Measurements from ENCODE around the gene DUS3L.

The DUS3L gene

DNA sequence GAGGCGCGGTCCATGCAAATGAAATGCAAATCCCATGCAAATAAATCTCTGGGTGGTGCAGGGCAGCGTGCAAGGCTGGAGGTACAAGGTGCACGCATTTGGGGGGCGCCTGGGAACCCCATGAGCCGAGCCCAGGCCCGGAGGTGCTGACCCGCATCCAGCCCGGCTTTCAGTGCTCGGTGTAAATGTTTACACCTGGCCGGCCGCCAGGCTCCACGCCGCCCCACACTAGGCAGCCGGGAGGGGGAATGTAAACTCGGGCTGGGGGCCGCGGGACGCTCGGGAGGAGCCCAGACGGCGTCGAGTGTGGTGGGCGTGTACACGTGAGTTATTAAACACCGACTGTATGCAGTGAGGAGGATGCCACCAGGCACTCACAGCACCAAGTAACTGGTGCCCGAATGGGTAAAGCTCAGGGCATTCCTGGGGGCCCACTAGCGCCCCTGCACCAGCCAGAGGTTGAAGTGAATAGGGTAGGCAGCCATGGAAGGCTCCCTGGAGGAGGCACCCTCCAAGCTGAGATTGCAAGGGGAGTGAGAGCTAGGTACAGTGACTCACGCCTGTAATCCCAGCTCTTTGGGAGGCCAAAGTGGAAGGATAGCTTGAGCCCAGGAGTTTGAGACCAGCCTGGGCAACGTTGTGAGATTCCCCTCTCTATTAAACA, 31.4 kb upstream of the DUS3L start:
- no peak for DNase-seq (ENCODE audit: low read depth in 1 of 2, low spot score in 1 of 2)

DNA sequence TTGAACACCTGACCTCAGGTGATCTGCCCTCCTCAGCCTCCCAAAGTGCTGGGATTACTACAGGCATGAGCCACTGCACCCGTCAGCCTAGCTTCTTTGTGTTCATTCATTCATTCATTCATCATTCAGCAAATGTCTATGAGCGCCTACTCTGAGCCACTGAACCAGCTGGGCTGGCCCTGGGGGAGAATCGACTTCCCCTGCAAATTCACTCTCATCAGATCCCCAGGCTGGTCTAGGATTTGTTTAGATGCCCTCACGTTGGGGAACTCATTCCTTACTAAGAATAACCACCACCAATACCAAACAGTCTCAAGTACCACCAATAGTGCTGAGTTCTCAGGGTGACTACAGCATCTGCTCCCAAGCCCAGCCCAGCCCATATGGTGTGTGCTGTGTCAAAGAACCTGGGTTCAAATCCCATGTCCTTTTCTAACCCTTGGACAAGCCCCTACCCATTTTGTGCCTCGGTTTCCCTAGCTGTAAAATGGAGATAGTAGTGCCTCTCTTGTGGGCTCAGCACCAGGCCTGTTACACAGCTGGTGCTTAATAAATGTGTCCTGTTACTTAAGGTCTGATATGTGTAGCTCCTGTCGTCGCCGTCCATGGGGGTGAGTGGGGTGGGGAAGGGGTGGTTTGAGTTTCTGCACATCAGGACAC, 30.7 kb upstream of the DUS3L start:
- DNase-seq (ENCODE audit: low read depth in 1 of 2, low spot score in 1 of 2): no peak

DNA sequence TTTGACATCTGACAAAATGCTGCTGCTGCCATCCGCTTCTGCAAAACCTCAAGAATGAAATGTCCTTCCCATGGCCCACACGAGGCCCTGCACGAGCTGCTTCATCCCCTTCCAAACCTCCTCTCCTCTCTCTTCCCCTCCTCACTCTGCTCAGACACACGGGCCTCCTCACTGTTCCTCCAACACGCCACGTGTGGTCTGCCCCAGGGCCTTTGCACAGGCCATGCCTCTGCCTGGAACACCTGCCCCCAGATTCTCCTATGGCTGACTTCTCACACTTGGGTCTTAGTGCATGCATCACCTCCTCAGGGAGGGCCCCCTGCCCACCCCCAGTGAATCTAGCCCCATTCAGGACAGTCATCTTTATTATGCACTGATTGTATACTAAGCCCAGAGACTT, 29.8 kb upstream of the DUS3L start:
- DNase-seq (ENCODE audit: low read depth in 1 of 2, low spot score in 1 of 2): no peak

DNA sequence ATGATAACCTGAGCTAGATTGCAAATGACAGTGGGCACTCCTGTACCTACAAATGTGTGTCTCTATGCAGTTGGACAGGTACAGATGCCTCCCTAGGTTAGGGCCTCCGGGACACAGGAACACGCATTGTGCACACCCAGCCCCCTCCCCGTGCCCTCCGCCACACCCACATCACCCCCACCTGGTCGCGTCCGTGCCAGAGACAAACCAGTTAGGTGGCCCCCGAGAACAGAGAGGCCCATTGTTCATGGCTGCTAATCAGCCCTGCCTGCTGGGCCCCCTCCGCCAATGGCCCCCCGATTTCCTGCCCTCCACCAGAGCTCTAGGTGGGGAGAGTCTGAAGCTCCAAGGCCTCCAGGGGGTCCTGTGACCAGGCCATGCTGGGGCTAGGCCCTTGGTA, 27.6 kb upstream of the DUS3L start:
- DNase-seq (ENCODE audit: low read depth in 1 of 2, low spot score in 1 of 2): no peak

DNA sequence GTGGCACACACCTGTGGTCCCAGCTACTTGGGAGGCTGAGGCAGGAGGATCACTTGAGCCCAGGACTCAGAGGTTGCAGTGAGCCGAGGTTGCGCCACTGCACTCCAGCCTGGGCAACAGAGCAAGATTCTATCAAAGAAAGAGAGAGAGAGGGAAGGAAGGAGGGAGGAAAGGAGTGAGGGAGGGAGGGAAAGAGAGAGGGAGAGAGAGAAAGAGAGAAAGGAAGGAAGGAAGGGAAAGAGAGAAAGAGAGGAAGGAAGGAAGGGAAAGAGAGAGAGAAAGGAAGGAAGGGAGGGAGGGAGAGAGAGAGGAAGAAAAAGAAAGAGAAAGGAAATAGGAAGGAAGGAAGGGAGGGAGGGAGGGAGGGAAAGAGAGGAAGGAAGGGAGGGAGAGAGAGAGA, 26.3 kb upstream of the DUS3L start:
- no peak for DNase-seq (ENCODE audit: low read depth in 1 of 2, low spot score in 1 of 2)

DNA sequence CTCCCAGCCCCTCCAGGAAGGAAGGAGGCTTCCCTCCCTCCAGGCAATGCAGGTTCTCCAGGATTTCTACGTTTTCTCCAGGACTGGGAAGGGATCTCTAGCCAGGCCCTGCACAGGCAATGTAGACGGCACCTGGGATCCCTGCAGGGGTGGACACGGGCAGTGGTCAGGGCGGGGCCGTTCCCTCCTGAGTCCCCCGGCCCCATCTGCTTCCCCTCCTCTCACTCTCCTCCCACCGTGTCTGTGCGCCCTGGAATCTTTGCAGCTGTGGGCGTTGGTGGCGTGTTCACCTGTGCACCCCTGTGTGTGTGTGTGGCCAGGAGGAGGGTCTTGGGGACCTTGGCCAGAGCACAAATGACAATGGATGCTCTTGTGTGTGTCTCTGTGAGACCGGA, 23.9 kb upstream of the DUS3L start:
- DNase-seq (ENCODE audit: low read depth in 1 of 2, low spot score in 1 of 2): no peak

DNA sequence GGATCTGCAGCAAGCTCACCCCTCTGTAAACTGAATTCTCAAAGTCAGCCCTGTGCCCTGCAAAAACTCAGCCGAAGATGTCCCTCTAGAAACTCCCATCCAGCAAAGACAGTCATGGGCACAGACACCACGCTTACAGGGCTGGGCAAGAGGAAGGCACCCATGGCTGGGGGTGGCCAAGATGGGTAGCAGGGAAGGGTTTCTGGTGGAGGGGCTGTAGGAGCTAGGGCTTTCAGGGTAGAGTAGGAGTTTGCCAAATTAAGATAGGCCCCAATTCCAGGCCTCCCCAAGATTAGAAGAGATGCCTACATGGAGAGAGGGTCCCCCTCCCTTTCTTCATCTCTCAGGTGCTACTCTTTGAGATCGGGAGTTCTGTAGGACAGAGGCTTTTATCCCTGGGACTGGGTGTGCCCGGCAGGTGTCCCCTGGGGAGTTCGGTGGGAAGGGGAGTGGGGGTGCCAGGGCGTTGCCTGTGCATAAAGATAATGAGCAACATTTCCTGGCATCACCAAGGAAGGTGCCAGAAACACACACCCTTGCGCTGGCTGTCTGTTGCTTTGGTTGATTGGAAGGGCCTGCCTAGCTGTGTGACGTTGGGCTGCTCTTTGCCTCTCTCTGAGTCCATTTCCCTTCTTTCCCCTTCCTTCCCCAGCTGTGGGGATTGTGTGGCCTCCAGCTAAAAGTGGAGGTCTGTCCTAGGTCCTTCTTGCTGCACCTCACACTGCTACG, 23.3 kb upstream of the DUS3L start:
- DNase-seq (ENCODE audit: low read depth in 1 of 2, low spot score in 1 of 2): no peak

DNA sequence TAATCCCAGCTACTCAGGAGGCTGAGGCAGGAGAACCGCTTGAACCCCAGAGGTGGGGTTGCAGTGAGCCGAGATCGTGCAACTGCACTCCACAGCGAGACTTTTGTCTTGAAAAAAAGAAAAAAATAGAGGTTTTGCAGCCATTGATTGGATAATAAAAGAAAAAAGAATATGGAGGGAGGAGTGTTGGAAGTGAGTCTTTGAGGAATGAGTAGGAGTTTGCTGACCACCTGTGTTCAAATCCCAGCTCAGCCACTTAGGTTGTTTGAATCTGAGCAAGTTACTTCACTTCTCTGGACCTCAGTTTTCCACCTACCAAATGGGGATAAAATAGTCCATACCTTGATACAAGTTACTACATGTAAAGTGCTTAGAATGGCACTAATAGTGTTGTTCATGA, 20.2 kb upstream of the DUS3L start:
- no peak for DNase-seq (ENCODE audit: low read depth in 1 of 2, low spot score in 1 of 2)

DNA sequence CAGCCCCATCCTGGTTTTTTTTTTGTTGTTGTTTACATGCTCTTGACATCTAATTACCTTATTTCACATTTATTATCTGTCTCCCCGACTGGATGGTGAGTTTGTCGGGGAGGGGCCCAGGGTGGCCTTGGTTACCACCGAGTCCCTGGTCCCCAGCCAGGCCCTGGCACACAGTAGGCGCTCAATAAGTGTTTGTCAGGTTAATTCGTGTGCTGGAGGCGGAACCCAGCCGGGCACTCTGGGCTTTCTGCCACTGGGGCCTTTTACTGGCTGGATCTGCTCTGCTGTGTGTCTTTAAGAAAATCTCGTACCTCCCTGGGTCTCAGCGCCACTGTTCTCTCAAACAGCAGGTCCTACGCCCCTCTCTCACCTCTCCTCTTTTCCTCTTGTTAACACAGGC, 18.5 kb upstream of the DUS3L start:
- DNase-seq (ENCODE audit: low read depth in 1 of 2, low spot score in 1 of 2): no peak

DNA sequence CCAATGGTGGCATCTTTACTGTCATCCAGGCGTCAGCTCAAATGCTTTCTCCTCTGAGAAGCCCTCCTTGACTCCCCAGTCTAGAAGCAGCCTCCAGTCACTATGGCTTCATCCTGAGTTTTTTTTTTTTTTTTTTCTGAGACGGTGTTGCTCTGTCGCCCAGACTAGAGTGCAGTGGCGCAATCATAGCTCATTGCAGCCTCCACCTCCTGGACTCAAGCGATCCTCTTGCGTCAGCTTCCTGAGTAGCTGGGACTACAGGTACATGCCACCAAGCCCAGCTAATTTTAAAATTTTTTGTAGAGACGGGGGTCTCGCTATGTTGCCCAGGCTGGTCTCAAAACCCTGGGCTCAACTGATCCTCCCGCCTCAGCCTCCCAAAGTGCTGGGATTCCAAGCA, 18.1 kb upstream of the DUS3L start:
- DNase-seq (ENCODE audit: low read depth in 1 of 2, low spot score in 1 of 2): no peak

DNA sequence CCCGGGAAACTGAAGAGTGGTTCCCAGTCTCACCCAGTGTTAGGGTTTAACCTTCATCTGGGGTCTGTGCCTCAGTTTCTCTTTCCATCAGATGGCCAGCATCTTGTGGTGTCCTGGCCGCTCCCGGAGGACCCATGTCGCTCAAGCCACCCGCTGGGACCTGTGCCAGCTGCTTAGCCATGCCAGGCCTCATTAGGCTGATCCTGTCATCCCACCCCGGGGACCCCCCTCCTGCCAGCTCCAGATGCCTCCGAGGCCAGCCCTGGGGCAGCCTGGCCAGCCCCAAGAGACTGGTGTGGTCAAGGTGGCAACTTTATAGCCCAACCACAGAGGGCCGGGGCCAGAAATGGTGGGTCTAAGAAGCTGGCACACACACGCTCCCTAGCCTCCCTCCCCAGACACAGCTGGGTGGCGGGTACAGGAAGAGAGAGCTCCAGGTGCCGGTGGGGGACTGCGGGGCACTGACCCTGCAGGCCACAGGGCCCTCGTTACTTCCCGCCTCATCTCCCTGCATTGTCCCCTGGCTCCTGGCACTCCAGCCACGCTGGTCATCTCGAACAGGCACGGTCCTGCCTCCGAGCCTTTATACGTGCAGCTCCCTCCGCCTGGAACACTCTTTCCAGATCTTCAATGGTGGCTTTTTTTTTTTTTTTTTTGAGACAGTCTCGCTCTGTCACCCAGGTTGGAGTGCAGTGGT, 17.3 kb upstream of the DUS3L start:
- DNase-seq (ENCODE audit: low read depth in 1 of 2, low spot score in 1 of 2): no peak

DNA sequence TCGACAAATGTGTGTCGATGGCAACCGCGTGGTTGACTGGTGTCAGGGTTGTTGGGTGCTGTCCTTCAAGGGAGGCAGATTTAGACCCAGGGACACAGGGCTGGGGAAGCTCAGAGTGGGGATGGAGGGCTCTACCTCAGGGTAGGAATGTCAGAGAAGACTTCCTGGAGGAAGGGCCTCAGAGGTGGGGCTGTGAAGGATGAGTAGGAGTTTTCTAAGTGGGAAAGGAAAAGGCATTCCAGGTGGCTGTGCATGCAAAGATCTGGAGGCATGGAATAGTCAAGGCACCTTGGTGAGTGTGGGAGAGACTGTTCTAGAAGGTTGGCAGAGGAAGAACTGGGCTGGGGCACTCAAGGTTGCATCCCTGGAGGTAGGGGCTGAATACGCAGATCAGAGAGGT, 15.9 kb upstream of the DUS3L start:
- no peak for DNase-seq (ENCODE audit: low read depth in 1 of 2, low spot score in 1 of 2)

DNA sequence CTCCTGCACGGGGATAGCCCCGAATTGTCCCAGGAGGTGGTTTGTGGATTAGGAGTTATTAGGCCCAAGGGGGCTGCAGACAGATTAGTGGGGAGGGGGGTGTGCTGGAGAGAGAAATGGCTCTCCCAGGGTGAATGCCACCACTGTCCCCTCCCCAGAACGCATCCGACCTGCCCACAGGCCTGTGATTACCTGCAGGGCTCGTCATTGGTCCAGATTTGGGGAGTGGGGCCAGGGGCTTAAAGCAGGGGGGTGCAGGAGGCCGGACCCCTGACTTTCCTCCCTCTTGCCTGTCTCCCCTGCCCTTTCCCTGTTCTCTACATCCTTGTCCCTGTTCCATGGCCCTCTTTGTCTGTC, 15.1 kb upstream of the DUS3L start:
- DNase-seq (ENCODE audit: low read depth in 1 of 2, low spot score in 1 of 2): no peak

DNA sequence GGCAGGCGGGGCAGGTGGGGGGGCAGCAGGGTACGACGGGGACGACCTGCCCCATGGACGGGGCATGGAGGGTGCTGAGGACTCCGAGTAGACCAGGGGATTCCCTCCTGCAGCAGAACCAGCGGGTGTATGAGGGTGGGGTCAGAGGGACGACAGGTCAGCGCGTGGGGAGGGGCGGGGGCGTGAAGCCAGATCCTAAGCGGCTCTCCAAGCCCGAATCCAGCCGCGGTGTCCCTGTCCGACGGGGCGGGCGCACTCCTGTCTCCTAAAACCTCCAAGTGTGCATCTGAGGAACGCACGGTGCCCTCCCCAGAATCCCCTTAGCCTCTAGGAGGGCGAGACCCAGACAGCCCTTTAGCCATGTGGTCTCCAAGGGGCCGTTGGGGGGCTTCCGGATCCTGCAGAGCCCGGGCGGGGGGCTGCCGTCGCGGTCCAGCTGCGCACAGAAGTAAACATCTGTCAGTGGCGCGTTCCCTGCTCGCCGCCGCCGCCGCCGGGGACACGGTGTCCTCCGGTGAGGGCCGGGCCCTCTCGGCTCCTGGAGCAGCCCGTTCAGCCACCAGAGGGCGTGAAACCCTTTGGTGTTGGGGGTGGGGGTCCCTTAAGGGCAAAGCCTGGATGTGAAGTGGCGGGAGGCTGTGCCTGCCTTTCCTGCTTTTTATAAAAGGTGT, 14.6 kb upstream of the DUS3L start:
- peak; percentile 32 to 46 for DNase-seq (ENCODE audit: low read depth in 1 of 2, low spot score in 1 of 2)

DNA sequence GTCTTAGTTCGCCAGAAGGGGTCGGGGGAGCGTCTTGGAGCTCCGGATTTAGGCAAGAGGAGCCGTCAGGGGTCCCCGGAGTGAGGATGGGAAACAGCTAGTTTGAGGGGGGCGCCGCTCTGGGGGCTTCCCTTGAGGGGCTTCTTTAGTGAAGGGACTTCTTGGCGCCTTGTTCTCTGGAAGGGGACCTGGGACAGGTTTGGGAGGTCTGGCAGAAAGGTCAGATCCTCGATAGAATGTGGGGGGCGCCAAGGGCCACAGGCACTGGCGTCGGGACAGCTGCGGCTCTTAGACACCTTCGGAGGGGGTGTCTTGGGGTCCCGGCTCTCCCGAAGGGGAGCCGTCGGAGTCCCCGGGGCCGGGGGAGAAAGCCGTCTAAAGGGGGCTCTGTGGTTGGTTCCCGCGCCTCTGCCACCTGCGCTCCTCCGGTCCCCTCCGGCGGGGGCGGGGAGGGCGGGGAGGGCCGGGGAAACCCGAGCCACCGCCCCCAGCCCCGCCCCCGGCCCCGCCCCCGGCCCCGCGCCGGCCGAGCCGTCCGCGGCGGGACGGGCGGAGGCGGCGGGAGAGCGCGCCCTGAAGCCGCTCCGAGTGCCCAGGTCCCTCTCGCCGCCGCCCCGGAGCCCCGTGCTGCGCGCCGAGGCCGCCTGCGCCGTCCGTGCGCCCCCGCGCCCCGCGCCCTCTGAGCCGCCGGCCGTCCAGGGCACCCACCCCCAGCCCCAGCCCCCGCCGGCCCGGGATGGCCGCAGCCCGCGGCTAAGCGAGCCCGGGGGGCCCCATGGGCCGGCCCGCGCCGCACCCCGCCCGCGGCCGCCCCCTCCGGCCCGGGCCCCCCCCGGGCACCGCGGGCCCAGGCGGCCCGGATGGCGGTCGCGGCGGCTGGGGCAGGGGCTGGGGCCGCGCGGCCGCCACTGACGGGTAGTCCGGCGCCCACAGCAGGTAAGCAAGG, 13.8 kb upstream of the DUS3L start, which contains the start of gene NRTN:
TSS of gene NRTN (plus strand) at position 552 of the 946 bp plus-strand sequence. CDS start 19,099 bp downstream, outside the sequence.
- peak in 1 of 2 donors; percentile 43 for DNase-seq (ENCODE audit: low read depth in 1 of 2, low spot score in 1 of 2)

DNA sequence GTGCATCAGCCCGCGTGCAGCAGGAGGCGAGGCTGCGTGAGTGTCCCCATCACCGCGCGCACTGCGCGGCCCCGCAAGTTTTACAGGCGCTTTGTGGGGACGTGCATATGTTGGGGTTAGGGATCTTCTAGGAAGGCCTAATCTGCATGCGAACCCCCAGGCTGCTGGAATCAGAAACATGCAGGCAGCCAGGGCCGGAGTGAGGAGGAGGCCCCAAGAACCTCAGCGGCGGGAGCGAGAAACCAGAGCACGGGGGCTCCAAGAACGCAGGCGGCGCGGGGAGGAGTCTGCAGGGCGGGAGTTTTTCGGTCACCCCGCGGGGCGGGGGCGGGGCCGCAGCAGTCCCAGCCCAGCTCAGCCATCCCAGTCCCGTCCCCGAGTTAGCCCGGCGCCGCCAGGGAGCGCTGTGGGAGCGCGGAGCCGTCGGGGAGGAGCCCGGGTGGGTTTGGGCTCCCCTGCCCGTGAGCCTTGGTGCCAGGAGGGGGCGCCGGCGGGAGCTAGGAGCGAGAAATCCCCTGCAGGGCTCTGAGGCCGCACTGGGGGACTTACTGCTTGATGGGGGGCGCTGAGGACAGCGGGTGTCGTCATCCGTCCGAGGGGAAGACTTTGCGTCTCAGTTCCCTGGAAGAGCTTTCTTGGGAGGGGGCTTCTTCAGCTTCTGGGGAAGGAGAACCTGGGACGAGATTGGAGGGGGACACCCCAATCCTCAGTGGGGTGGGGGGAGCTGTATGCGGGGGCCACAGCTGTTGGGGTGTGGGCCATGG, 13.0 kb upstream of the DUS3L start:
- DNase-seq (ENCODE audit: low read depth in 1 of 2, low spot score in 1 of 2): peak; percentile 85 to 92

DNA sequence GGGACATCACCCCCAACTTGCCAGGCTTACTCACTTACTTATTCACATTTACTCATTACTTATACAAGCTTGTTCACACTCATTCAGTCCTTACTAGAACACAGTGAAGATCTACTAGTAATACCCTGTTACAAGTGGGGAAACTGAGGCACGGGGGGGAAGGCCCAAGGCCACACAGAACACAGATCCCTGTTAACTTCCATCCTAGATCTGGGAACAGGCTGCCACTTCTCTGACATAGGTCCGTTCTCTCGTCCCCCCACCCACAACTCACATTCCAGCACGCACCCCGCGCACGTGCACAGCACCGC, 12.4 kb upstream of the DUS3L start:
- DNase-seq (ENCODE audit: low read depth in 1 of 2, low spot score in 1 of 2): no peak

DNA sequence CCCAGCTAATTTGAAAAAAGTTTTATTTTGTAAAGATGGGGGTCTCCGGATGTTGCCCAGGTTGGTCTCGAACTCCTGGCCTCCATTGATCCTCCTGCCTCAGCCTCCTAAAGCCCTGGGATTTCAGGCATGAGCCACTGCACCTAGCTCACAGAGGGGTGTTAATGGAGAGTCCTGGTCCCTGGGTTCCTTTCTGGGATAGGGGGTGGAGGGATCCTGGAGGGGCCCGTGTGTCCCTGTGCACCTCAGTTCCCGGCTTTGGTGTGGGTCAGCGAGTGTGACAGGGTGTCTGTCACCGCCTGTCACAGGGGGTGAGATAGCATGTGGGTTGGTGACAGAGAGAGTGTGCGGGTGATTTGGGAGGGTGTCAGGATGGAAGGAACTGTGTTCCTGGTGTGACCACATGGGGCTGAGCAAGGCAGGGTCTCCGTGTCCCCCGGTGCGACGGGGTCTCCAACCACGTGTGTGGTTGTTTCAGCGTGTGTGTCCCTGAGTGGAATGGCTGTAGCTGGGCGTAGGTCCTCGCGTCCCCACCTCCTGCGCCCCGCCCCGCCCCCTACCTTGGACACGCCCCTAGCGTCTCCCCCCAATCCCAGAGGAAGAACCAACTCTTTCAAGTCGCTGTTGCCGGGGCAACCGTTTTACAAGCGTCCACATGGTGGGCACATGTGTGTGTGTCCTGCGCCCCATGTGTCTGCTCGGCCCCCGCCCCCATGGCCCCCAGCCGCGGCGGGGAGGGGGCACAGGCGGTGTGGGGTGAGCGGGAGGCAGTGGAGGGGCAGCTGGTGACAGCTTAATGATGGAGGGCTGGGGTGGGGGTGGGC, 11.0 kb upstream of the DUS3L start:
- no peak for DNase-seq (ENCODE audit: low read depth in 1 of 2, low spot score in 1 of 2)

All from stimulated activated CD4-positive, alpha-beta T cell treated with anti-CD3 and anti-CD28 coated beads, Interleukin-15, amount 100 ng/mL, for 1 hour (primary cell).